RWPE2 (cell line): ENCODE results near the gene CFAP97.
"Not testable (repeated sequence)": the region's sequence is repeated elsewhere in the genome, so short reads cannot be mapped to it uniquely, and the experiment has no call there.

ENCODE experiments used
- ATAC-seq: fragments of 200-7000 bp; cut with Tn5 transposase; 3 replicates; pipeline ENCODE4 v1.9.1; 2021; ENCODE audit warnings: low read depth
- DNase-seq: peaks from one replicate; pipeline ENCODE4 v3.0.0-alpha.2; 2020; ENCODE audit warnings: low spot score
- H3K27ac ChIP-seq: fragments of 450-650 bp; 2 replicates; pipeline ENCODE4 v1.5.1; 2017; ENCODE audit warnings: mild to moderate bottlenecking; ENCODE audit not compliant: poor library complexity, severe bottlenecking
- H3K27me3 ChIP-seq: fragments of 250-450 bp; sonication (Bioruptor Pico); 2 replicates; pipeline ENCODE4 v1.5.1; 2021; ENCODE audit warnings: mild to moderate bottlenecking, moderate library complexity; ENCODE audit not compliant: insufficient read depth, poor library complexity, severe bottlenecking
- H3K36me3 ChIP-seq: fragments of 250-450 bp; sonication (Bioruptor Pico); 2 replicates; pipeline ENCODE4 v1.5.1; 2020; ENCODE audit warnings: low read depth, mild to moderate bottlenecking, moderate library complexity
- H3K4me1 ChIP-seq: fragments of 250-450 bp; sonication (Bioruptor Pico); 2 replicates; pipeline ENCODE4 v1.5.1; 2021; ENCODE audit warnings: mild to moderate bottlenecking, moderate library complexity; ENCODE audit not compliant: insufficient read depth, poor library complexity, severe bottlenecking
- H3K4me3 ChIP-seq: fragments of 250-450 bp; sonication (Bioruptor Pico); 2 replicates; pipeline ENCODE4 v1.5.1; 2021; ENCODE audit warnings: mild to moderate bottlenecking, moderate library complexity; ENCODE audit not compliant: severe bottlenecking
- H3K9me3 ChIP-seq: fragments of 250-450 bp; sonication (Bioruptor Pico); 2 replicates; pipeline ENCODE4 v1.5.1; 2021; ENCODE audit warnings: mild to moderate bottlenecking, moderate library complexity; ENCODE audit not compliant: severe bottlenecking
- CTCF ChIP-seq: fragments of 450-650 bp; IDR thresholded peaks from one replicate; pipeline ENCODE4 v1.5.1; 2017; ENCODE audit warnings: mild to moderate bottlenecking, moderate library complexity; ENCODE audit not compliant: poor library complexity, severe bottlenecking

CFAP97 gene

GRCh38 chr4:185244763-185245162 is 41.0 kb upstream of the CFAP97 start:
- Histone ChIP-seq H3K36me3 (no peaks in the 10 kb centered on the region), H3K27me3 (no peaks in the 10 kb centered on the region), H3K4me1 (no peaks in the 10 kb centered on the region), H3K27ac (no peak overlapping the region), H3K4me3 (no peak overlapping the region), H3K9me3 (no peaks in the 10 kb centered on the region)
- DNase-seq: no peak
- TF ChIP-seq CTCF: no peak
- no peak for ATAC-seq

GRCh38 chr4:185243879-185244278 is 40.1 kb upstream of the CFAP97 start:
- Histone ChIP-seq H3K9me3 (no peaks in the 10 kb centered on the region), H3K27me3 (no peaks in the 10 kb centered on the region), H3K27ac (no peak overlapping the region), H3K4me3 (no peak overlapping the region), H3K4me1 (no peaks in the 10 kb centered on the region), H3K36me3 (no peaks in the 10 kb centered on the region)
- TF ChIP-seq CTCF: no peak
- DNase-seq (no peak), ATAC-seq (no peak)

- no peak for TF ChIP-seq CTCF
- no peaks in the 10 kb centered on the region for H3K36me3 ChIP-seq
- no peaks in the 10 kb centered on the region for H3K27me3 ChIP-seq
- DNase-seq (no peak), ATAC-seq (no peak)
- peaks cover 3% of the 10 kb centered on the region for H3K9me3 ChIP-seq
- H3K4me1 ChIP-seq: no peaks in the 10 kb centered on the region
- H3K27ac ChIP-seq: no peak overlapping the region
- H3K4me3 ChIP-seq: no peak overlapping the region
Measured at GRCh38 chr4:185242749-185243533, 39.1 kb upstream of the CFAP97 start.

- not testable (repeated sequence) for H3K27me3 ChIP-seq, H3K9me3 ChIP-seq, DNase-seq, H3K36me3 ChIP-seq, H3K4me1 ChIP-seq, H3K27ac ChIP-seq, ATAC-seq, H3K4me3 ChIP-seq
Measured at GRCh38 chr4:185240486-185240885, 36.7 kb upstream of the CFAP97 start.

- Histone ChIP-seq H3K9me3 (peaks cover 3% of the 10 kb centered on the region), H3K4me1 (no peaks in the 10 kb centered on the region), H3K36me3 (no peaks in the 10 kb centered on the region), H3K27ac (no peak overlapping the region), H3K27me3 (no peaks in the 10 kb centered on the region), H3K4me3 (no peak overlapping the region)
- DNase-seq: no peak
- ATAC-seq: no peak
- TF ChIP-seq CTCF: no peak
Measured at GRCh38 chr4:185238750-185239149, 35.0 kb upstream of the CFAP97 start.
